Measurements from ENCODE around the gene VEGFC. TPM values are rescaled to one million over a fixed set of nuclear protein-coding genes. Genes with fewer than 3 reads are reported as not detected.

VEGFC gene
- total RNA-seq, 1 experiment from 2014 or later, result 8.7 TPM

GRCh38 chr4:176664964-176665363 lies 127.8 kb downstream of the VEGFC start:
- H2AFZ ChIP-seq, result no peak overlapping the region
- BruUV-seq (replicated peaks), result no TSS peak
- POLR2A ChIA-PET (ENCODE audit: unreplicated experiment), result no interaction called here
- no peak for DNase-seq
- H3K9me2 ChIP-seq (ENCODE audit: insufficient read depth), result no peaks in the 10 kb centered on the region
- no peaks in the 10 kb centered on the region for H3K79me2 ChIP-seq (ENCODE audit: low read depth)
- H3F3A ChIP-seq (ENCODE audit: insufficient read depth, low read depth), result no peaks in the 10 kb centered on the region
- H3K4me1 ChIP-seq (replicated peaks; ENCODE audit: insufficient read depth), result no peaks in the 10 kb centered on the region
- H3K27me3 ChIP-seq (ENCODE audit: insufficient read depth, low read depth), result no peaks in the 10 kb centered on the region
- H3K36me3 ChIP-seq (ENCODE audit: low read depth), result no peaks in the 10 kb centered on the region
- intact Hi-C loops (cut with micrococcal nuclease; ENCODE audit: unreplicated experiment), result no loop called here
- H3K9me3 ChIP-seq (ENCODE audit: insufficient read depth, low read depth), result no peaks in the 10 kb centered on the region
- no peaks in the 10 kb centered on the region for H4K20me1 ChIP-seq (ENCODE audit: insufficient read depth)
- H3K4me3 ChIP-seq, result no peak overlapping the region
- CTCF ChIA-PET, result no interaction called here
- TF ChIP-seq CTCF (conservative IDR thresholded peaks at IDR 0.05), result no peak
- H3K27ac ChIP-seq, result no peak overlapping the region
- H3K4me2 ChIP-seq, result no peak overlapping the region

- H3K4me3 ChIP-seq, result no peak overlapping the region
- H4K20me1 ChIP-seq (ENCODE audit: insufficient read depth), result no peaks in the 10 kb centered on the region
- H3K27me3 ChIP-seq (ENCODE audit: insufficient read depth, low read depth), result no peaks in the 10 kb centered on the region
- no peaks in the 10 kb centered on the region for H3K79me2 ChIP-seq (ENCODE audit: low read depth)
- H3K36me3 ChIP-seq (ENCODE audit: low read depth), result no peaks in the 10 kb centered on the region
- no TSS peak for BruUV-seq (replicated peaks)
- DNase-seq, result no peak
- H3K9me3 ChIP-seq (ENCODE audit: insufficient read depth, low read depth), result no peaks in the 10 kb centered on the region
- H3F3A ChIP-seq (ENCODE audit: insufficient read depth, low read depth), result no peaks in the 10 kb centered on the region
- no peak overlapping the region for H2AFZ ChIP-seq
- CTCF ChIA-PET, result no interaction called here
- intact Hi-C loops (cut with micrococcal nuclease; ENCODE audit: unreplicated experiment), result no loop called here
- TF ChIP-seq CTCF (conservative IDR thresholded peaks at IDR 0.05), result no peak
- TF ChIP-seq EZH2 (IDR thresholded peaks at IDR 0.05; ENCODE audit: low read depth), result no peak
- H3K4me2 ChIP-seq, result no peak overlapping the region
- POLR2A ChIA-PET (ENCODE audit: unreplicated experiment), result no interaction called here
- H3K4me1 ChIP-seq (replicated peaks; ENCODE audit: insufficient read depth), result no peaks in the 10 kb centered on the region
- H3K27ac ChIP-seq, result no peak overlapping the region
- H3K9me2 ChIP-seq (ENCODE audit: insufficient read depth), result no peaks in the 10 kb centered on the region
These were observed 132.2 kb downstream of the VEGFC start for GRCh38 chr4:176660561-176660960.

DNA sequence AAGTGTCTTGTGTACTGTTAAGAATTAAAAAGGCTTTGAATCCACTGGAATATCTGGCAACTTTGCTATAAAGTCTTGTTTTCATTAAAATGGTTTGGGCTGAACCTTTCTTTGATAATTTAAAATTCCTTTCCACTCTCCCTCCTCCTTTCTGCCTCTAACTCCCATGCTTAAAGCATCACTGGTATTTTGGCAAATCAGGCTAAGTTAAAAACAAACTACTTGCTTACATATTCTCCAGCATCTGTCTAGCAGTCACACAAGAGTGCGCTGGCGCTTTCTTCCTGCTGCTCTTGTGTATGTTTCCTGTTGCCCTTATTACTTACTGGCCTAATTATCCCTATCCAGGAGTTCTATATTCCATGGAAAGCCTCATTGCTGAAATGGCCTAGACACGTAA lies 136.6 kb downstream of the VEGFC start:
- no peaks in the 10 kb centered on the region for H3K9me3 ChIP-seq (ENCODE audit: insufficient read depth, low read depth)
- no peaks in the 10 kb centered on the region for H3K27me3 ChIP-seq (ENCODE audit: insufficient read depth, low read depth)
- no peaks in the 10 kb centered on the region for H3K9me2 ChIP-seq (ENCODE audit: insufficient read depth)
- ChIA-PET CTCF (no interaction called here), POLR2A (ENCODE audit: unreplicated experiment) (no interaction called here)
- H3K4me1 ChIP-seq (replicated peaks; ENCODE audit: insufficient read depth), result no peaks in the 10 kb centered on the region
- TF ChIP-seq CTCF (conservative IDR thresholded peaks at IDR 0.05) (no peak), EZH2 (IDR thresholded peaks at IDR 0.05; ENCODE audit: low read depth) (no peak)
- H4K20me1 ChIP-seq (ENCODE audit: insufficient read depth), result no peaks in the 10 kb centered on the region
- H3K79me2 ChIP-seq (ENCODE audit: low read depth), result no peaks in the 10 kb centered on the region
- no peaks in the 10 kb centered on the region for H3K36me3 ChIP-seq (ENCODE audit: low read depth)
- no peak overlapping the region for H2AFZ ChIP-seq
- no peak overlapping the region for H3K4me2 ChIP-seq
- BruUV-seq (replicated peaks), result no TSS peak
- no peak for DNase-seq
- H3F3A ChIP-seq (ENCODE audit: insufficient read depth, low read depth), result no peaks in the 10 kb centered on the region
- intact Hi-C loops (cut with micrococcal nuclease; ENCODE audit: unreplicated experiment), result no loop called here
- no peak overlapping the region for H3K4me3 ChIP-seq
- H3K27ac ChIP-seq, result no peak overlapping the region
